Measurements from ENCODE around the gene HIBCH. TPM values are rescaled to one million over a fixed set of nuclear protein-coding genes. Genes with fewer than 3 reads are reported as not detected.
"Not testable (repeated sequence)": the region's sequence is repeated elsewhere in the genome, so short reads cannot be mapped to it uniquely, and the experiment has no call there.

HIBCH gene
- total RNA-seq, 1 donor from 2014 or later = 41.5 TPM

GRCh38 chr2:190315273-190315672 is 4.4 kb downstream of the HIBCH start:
- intact Hi-C loops (cut with DNase I) = no loop called here
- DNase-seq (ENCODE audit: low spot score) = no peak

DNA sequence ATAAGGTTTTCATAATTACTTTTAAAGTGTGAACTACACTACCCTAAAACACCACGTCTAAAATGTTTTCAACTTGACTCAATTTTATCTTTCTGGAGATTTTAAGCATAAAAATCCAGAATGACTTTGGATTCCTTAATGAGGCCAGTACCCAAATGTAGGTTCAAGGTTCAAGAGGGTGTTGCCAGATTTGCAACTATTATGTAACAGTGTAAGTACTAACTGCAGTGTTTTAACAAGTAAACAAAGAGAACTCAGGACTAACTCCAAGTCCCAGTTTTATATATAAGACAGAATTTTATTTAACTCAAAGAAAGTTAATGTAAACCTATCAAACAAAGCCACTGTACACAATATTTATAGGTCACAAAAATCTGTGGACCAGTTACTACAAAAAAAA is 5.7 kb downstream of the HIBCH start:
- DNase-seq (ENCODE audit: low spot score) (no peak), ATAC-seq (no peak)
- intact Hi-C loops (cut with DNase I) = no loop called here

More at GRCh38 chr2:190315273-190315672, 4.4 kb downstream of the HIBCH start:
- no peak for ATAC-seq

GRCh38 chr2:190312635-190313025 is 7.0 kb downstream of the HIBCH start:
- ATAC-seq; DNase-seq (ENCODE audit: low spot score); intact Hi-C loops (cut with DNase I): not testable (repeated sequence)

GRCh38 chr2:190311893-190312634 is 7.6 kb downstream of the HIBCH start:
- ATAC-seq (no peak), DNase-seq (ENCODE audit: low spot score) (no peak)
- intact Hi-C loops (cut with DNase I) = no loop called here

GRCh38 chr2:190308031-190308430 is 11.6 kb downstream of the HIBCH start:
- DNase-seq (ENCODE audit: low spot score) (no peak), ATAC-seq (no peak)
- intact Hi-C loops (cut with DNase I) = no loop called here

DNA sequence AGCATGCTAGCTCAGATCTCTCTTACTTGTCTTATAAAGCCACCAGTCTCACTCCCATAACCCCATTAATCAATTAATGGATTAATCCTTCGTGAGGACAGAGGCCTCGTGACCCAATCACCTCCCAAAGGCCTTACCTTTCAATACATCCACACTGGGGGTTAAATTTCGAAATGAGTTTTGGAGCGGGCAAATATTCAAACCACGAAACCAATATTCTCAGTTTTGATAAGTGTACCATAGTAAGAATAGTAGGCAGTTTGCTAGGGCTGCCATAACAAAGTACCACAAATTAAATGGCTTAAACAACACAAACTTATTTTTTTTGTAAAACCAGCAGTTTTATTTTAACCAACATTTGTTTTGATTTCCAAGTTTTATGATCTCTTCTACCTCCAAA is 15.2 kb downstream of the HIBCH start:
- ATAC-seq (no peak), DNase-seq (ENCODE audit: low spot score) (no peak)
- intact Hi-C loops (cut with DNase I) = no loop called here

DNA sequence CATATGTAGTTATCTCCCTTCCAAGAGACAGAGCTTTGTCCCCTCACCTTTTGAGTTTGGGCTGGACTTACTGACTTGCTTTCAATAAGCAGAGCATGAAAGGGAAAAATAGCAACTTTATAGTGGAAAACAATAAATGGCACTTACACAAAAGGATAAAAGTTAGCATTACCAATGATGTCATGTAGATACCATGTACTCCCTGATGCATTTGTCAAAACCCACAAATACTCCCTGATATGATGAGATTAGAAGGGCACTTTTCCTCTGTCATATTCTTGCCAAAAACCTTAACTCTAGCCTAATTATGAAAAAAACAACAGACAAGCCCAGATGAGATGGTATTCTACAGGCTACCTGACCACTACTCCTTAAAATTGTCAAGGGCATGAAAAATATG is 16.0 kb downstream of the HIBCH start:
- DNase-seq (ENCODE audit: low spot score) = no peak

DNA sequence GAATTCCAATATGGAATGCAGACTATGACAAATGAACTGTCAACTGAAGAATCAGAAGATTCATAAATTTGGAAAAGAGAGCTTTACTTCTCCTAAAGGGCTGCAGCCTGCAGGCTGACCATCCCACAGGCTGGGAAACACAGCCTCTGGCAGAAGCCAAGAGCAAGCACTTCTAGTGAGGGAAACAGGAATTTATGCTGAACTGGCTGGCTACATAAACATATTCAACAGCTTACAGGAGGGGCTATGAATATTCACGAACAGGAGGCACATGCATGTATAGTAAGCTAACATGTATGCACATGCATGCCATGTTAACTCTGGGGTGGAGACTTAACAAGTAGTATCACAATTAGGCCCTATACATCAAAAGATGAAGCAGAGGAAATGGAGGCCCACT is 17.6 kb downstream of the HIBCH start:
- DNase-seq (ENCODE audit: low spot score) = no peak
- ATAC-seq = no peak
- intact Hi-C loops (cut with DNase I) = no loop called here

More for the DNA sequence above, 16.0 kb downstream of the HIBCH start:
- intact Hi-C loops (cut with DNase I) = no loop called here
- ATAC-seq = no peak

DNA sequence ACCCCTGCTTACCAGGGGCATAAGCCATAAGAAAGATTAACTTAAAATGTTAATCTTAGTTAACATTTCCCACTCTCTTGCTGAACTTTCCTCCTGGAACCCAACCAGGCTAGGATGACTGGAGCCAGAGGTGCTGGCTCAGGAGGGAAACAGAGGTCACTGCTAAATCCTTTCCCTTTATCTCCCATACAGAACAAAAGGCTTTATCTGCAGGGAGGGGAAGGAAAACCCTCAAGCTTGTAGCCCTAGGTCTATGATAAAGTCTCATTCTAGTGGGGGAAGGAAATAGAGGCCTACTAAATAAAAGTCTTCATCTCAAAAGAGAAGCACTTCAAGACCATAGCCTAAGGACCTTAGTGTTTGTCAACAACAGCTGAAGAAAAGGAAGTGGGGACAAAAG is 18.6 kb downstream of the HIBCH start:
- intact Hi-C loops (cut with DNase I) = no loop called here
- DNase-seq (ENCODE audit: low spot score) (no peak), ATAC-seq (no peak)

- ATAC-seq; DNase-seq (ENCODE audit: low spot score); intact Hi-C loops (cut with DNase I): not testable (repeated sequence)
These were observed 21.7 kb downstream of the HIBCH start for GRCh38 chr2:190297880-190298279.

DNA sequence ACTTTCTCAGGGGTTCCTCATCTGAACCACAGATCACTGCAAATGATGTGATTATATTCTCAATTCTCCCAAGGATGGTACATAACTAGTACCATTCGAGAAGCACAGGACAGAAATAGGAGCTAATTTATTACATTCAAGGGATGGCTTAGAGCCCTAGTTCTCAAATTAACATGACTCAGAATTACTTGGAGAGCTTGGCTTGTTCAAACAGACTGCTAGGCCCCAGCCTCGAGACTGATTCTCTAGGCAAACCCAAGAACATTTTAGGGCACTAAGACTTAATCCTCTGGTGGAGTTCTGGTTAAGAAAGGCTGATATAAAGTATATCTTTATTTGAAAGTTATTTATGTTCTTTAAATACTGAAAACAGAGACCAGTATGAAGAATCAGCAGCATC is 35.8 kb downstream of the HIBCH start:
- intact Hi-C loops (cut with DNase I) = no loop called here
- no peak for ATAC-seq
- no peak for DNase-seq (ENCODE audit: low spot score)

- no peak for DNase-seq (ENCODE audit: low spot score)
- intact Hi-C loops (cut with DNase I) = no loop called here
- no peak for ATAC-seq
These were observed 38.9 kb downstream of the HIBCH start for GRCh38 chr2:190280565-190281350.

DNA sequence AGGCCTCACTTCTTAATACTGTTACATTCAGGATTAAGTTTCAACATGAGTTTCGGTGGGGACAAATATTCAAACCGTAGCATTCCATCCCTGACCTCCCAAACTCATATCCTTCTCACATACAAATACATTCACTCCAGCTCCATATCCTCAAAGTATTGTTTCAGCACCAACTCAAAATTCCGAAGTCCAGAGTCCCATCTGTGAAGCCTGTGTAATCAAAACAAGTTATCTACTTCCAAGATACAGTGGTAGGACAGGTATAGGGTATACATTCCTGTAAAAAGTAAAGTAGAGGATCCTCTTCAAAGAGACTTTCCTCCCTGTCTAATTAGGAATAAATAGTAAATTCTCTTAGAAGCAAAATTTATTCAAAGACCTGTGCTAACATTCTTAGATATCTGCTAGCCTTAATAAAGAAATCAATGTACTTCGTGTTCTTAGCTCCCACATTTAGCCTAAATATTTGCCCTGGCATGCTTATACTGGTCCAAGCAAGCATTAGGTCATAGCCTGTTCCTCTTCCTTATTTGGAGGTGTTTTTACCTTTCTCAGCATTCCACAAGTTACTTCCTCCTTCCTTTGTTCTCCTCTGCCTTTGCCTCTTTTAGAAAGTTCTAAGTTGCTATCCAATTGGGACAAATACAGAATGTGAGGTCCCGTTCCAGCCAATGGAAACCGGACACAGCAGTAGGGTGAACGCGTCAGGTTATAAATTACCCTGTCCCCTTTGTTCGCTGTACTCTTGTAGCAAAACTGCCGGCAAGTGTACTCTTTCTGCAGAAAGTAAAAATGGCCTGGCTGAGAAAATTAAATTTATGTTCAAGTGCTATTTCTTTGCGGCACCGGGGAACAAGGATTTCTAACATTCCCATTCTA is 40.1 kb downstream of the HIBCH start:
- ATAC-seq; DNase-seq (ENCODE audit: low spot score); intact Hi-C loops (cut with DNase I): not testable (repeated sequence)

DNA sequence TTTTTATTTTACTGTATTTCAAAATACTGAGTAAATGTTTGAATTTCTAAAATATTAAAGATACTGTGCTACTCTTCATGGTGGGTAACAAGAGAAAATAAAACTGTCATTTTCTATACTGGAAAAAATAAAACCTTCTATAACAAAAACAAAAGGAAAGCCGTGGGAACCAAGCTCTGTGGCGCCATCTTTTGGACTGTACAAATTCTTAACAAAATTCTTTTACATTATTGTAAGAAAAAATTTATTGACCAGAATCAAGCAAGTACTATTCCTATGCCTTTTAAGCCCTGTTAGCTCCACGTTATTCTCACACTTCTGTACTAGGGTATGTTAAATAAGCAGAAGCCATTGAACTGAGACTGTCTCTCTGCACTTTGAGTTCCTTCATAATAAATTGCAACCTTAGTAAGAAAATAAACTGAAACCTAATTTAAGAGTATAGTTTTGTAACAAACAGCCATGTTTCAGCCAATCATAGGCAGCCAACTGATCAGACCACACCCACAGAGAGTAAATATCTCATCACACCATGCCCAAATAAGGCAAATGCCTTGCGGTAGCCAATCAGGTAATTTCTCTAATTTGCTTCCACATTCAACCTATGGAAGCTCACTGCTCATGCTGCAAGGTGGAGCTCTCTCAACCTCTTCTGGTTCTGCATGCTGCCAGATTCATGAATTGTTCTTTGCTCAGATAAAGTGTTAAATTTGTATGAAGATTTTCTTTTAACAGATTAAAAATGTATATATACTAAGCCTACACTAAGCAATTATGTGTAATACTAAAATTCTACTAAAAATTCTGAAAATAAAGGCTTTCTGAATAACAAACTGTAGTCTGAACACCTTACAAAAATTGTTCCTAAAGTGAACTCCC is 42.2 kb downstream of the HIBCH start:
- DNase-seq (ENCODE audit: low spot score) = no peak
- no peak for ATAC-seq
- intact Hi-C loops (cut with DNase I) = no loop called here

DNA sequence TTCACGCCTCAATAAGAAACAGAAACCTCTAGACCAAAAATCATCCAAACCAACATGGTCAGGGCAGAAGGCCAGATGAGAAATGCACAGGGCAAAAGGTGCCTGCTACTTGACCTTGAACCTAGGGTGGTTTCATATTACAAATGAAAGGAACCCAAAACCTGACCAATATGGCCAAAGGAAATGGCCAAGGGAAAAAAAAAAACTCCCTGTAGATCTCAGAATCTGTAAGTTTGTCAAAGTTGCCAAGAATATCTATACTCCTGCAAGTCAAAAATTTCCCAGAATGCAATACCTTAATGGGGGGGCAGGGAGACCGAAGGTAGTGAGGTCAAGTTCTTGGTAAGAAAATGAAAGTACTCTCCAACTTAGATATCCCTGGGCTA is 47.2 kb downstream of the HIBCH start:
- ATAC-seq = no peak
- DNase-seq (ENCODE audit: low spot score) = no peak
- intact Hi-C loops (cut with DNase I) = no loop called here

GRCh38 chr2:190271783-190272456 is 47.7 kb downstream of the HIBCH start:
- intact Hi-C loops (cut with DNase I) = no loop called here
- DNase-seq (ENCODE audit: low spot score) (no peak), ATAC-seq (no peak)

DNA sequence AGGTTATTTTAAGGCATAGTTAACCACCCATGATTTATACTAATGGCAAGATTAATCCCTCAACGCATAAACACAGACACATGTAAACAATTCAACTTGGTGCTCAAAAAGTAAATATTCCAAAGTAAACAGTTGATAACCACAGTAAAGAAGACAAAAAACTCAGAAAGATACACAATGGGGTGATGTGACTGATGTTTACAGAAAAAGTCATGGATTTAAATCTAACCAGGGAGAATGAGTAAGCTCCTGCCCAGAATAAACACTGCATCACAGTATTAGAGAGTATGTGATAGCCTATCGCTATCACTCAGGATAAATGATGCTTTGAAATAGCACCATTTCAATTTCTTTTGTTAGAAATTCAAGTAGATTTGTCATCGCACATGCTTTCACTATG is 49.3 kb downstream of the HIBCH start:
- intact Hi-C loops (cut with DNase I) = no loop called here
- ATAC-seq (no peak), DNase-seq (ENCODE audit: low spot score) (no peak)

DNA sequence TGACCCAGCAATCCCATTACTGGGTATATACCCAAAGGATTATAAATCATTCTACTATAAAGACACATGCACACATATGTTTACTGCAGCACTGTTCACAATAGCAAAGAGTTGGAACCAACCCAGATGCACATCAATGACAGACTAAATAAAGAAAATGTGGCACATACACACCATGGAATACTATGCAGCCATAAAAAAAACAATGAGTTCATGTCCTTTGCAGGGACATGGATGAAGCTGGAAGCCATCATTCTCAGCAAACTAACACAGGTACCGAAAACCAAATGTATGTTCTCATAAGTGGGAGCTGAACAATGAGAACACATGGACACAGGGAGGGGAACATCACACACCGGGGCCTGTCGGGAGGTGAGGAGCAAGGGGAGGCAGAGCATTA is 49.9 kb downstream of the HIBCH start:
- intact Hi-C loops (cut with DNase I); DNase-seq (ENCODE audit: low spot score); ATAC-seq: not testable (repeated sequence)
